GM19452 (cell line): ENCODE data around the gene CCDC13.
A peak's percentile ranks its signal among the peaks of the same experiment; 100 is the strongest.

Experiments
- ATAC-seq: cut with Tn5 transposase; IDR thresholded peaks from one replicate; pipeline ENCODE4 v1.9.1; 2021; ENCODE audit not compliant: unreplicated experiment

The CCDC13 gene

DNA sequence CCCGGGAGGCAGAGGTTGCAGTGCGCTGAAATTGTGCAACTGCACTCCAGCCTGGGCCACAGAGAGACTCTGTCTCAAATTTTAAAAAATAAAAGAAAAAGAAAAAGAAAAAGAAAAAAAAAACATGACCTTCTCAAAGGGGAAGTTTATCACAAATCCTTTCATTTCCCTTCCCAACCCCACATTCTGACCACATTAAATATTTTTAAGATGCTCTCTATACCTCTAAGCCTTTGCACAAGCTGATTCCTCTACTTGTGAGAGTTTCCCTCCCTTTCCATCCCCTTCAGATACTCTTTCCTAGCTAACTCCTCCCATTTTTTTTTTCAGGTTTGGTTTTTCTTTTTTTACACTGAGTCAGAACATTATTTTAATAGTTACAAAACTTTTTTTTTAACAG, 27.2 kb upstream of the CCDC13 start:
- no peak for ATAC-seq

DNA sequence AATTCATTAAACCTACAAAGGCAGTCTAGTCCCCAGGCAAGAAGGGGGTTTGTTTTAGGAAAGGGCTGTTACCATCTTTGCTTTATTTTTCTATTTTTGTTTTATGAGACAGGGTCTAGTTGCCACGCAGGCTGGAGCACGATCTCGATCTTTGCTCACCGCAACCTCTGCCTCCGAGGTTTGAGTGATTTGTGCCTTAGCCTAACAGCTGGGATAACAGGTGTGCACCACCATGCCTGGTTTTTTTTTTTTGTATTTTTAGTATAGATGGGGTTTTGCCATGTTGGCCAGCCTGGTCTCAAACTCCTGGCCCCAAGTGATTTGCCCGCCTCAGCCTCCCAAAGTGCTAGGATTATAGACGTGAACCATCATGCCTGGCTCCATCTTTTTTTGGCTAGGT, 26.3 kb upstream of the CCDC13 start:
- no peak for ATAC-seq

DNA sequence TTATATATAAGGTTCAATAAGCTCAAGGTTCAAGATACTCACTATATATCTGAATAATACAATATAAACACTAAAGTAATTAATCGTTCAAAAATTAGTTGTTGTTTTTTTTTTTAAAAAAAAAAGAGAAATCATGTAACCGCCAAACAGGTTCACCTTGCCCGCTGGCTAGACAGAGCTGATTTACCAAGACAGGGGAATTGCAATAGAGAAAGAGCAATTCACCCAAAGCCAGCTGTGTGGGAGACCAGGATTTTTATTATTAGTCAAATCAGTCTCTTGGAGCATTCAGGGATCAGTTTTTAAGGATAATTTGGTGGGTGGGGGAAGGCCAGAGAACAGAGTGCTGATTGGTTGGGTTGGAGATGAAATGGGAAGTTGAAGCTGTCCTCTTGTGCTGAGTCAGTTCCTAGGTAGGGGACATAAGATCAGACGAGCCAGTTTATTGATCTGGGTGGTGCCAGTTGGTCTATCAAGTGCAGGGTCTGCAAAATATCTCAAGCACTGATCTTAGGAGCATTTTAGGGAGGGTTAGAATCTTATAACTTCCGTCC, 23.4 kb upstream of the CCDC13 start:
- ATAC-seq: no peak

DNA sequence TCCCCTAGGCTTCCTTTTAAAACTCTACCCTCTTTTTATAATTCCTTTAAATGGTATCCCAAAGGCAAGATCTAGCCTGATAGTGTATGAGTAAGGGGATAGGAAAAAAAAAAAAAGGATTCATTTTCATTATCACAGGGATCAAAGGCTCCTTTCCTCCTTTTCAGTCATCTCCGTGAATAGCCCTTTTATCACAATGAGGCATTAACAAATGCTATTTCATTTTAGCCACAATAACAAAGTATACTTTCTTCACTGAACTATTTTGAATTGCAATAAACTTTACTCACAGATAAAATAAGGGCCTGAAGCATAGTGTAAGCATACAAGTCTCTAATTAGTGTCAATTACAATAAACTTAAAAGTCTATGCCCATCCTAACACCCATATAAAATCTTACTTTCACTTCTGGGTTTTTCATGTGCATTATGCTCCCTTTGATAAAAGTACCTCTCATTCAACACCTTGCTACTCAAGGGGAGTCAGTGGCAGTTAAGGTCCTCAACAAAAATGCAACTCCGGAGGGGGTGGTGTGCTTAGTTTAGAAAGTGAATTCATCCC, 22.6 kb upstream of the CCDC13 start:
- no peak for ATAC-seq

DNA sequence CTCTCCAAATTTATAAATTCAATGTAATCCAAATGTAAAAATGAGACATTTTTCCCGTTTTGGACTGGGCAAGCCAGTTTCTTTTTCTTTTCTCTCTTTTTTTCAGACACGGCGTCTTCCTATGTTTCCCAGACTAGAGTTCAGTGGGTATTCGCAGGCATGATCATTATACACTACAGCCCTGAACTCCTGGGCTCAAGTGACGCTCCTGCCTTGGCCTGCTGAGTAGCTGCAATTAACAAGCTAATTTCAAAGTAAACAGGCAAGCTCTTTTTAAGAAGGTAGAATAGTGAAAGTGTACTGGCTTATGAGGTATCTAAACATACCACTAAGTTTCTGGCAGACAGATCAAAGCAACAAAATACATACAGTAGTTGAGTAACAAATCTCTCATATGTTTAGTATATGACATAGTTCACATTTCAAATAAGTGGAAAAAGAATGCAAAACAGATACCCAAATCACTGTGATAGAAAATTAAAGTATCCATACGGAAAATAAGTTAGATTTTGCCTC, 17.7 kb upstream of the CCDC13 start:
- ATAC-seq: no peak

DNA sequence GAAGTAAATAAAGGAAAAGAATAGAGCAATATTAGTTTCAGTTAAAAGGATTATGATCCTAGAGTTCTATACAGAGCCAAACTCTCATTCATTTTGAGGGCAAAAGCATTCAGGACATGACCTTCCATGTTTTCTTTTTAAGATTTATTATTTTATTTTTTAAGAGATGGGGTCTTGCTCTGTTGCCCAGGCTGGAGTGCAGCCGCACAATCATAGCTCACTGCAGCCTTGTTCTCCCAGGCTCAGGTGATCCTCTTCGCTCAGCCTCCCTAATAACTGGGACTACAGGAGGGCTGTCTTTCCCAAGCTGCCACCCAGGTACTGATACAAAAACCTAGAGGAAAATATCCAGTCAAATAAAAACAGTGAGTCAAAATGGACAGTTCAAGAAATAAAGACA, 13.6 kb upstream of the CCDC13 start:
- no peak for ATAC-seq

DNA sequence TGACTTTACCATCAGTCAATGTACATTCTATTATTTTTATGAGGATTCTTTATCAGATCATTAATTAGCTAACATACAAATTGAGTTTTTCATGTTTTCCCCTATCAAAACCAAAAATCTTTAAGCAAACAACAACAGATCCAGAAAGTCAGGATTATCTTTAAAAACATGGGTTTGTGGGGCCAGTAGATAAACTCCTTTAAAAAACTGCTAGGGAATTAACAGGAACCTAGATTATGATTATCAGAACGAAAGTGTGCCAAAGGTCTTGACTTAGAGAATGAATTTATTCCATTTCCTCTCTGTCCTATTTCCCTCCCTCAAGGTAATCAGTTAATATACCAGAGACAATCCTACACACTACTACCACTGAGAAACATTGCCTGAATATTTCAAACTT, 13.2 kb upstream of the CCDC13 start:
- no peak for ATAC-seq

DNA sequence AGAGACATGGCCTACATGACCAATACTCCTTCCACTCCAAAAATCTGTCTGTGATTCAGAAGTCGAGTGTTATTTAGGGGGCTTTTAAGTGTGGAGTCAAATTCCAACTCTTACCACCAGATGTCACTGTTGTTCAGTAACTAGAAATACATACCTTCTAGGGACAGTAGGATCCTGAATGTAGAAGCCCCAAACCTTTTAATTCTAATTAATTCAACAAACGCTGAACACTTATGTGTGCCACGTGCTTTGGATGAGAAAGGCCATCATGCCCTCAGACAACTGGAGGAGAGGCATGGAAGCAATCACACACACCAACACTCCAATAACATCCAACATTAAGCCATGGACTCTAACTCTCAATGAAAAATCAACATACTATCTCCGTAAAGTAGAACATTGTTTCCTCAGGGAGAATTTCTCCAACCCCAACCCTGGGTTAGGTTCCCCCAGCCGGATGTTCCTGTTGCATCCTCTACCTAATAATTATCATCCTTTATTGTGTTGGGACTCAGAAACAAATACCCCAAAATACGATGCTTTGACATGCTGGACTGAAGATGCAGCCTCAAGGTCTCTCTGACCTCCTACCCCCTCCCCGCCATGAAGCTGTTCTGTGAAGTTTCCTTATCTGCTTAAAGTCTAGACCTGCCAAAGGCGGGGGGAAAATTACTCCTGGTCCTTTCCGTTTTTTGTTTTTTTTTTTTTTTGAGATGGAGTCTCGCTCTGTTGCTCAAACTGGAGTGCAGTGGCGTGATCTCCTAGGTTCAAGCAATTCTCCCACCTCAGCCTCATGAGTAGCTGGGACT, 8.0 kb upstream of the CCDC13 start:
- ATAC-seq: peak; percentile 75

DNA sequence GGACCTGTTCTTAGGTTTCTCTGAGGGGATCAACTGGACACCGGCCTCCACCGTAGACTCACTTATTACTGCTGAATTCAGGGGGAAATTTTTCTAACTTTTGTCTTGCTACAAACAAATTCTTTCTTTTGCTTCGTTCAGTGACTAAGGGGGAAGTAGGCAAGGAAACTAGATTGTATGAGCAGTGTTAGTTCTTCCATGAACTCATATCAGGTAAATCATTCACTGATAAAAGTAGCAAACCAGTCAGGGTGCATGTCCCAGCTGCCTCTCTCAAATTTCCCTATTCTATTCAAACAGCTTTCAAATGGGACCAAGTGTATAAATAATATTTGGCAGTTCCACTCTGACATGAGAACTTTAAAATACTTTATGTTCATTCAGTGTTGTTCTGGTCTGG, 7.3 kb upstream of the CCDC13 start:
- ATAC-seq: no peak

DNA sequence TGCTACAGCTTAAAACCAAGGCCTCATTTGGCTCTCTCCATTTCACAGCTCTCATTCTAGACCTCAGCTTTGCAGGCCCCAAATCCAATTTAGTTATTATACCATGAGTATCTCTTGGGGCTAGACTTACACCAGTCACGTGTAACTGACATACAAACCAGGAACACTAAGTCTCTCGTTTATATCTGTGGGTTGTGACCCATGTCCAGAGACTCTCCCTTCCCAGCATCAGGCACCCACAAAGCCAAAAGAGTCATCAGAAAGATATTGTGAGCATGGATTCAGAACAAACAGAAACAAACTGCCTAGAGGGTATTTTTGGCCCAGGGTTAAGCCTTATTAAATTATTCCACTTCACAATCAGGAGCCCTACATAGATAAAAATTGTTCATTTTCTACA, 5.6 kb upstream of the CCDC13 start:
- ATAC-seq: no peak

GRCh38 chr3:42773409-42773751, 327 bp upstream of the CCDC13 start:
- ATAC-seq: peak; percentile 14

GRCh38 chr3:42771271-42771670, 1.8 kb downstream of the CCDC13 start:
- ATAC-seq: no peak

DNA sequence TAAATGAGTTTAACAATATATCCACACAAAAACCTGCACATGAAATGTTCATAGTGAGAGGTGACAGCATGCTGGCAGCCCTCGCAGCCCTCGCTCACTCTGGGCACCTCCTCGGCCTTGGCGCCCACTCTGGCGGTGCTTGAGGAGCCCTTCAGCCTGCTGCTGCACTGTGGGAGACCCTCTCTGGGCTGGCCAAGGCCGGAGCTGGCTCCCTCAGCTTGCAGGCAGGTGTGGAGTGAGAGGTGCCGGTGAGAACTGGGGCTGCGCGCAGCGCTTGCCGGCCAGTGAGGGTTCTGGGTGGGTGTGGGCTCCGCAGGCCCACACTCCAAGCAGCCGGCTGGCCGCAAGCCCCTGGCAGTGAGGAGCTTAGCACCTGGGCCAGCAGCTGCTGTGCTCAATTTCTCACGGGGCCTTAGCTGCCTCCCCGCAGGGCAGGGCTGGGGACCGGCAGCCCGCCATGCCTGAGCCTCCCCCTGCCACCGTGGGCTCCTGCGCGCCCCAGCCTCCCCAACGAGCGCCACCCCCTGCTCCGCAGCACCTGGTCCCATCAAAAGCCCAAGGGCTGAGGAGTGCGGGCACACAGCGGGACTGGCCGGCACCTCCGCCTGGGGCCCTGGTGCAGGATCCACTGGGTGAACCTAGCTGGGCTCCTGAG, 3.4 kb downstream of the CCDC13 start:
- ATAC-seq: no peak

- no peak for ATAC-seq
These were observed 8.3 kb downstream of the CCDC13 start for GRCh38 chr3:42764561-42765295.

DNA sequence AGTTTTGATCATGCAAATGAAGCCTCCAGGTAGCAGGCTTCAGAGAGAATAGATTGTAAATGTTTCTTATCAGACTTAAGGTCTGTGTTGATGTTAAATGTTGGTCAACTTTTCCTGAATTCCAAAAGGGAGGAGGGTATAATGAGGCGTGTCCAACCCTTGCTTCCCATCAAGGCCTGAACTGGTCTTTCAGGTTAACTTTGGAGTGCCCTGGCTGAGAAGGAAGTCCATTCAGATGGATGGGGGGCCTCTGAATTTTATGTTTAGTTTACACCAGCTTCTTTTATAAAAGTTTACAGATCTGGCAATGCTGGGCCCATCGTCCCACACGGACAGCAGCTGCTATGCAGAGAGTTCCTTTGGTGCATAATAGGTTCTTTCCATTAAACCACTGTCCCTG, 8.9 kb downstream of the CCDC13 start:
- no peak for ATAC-seq

DNA sequence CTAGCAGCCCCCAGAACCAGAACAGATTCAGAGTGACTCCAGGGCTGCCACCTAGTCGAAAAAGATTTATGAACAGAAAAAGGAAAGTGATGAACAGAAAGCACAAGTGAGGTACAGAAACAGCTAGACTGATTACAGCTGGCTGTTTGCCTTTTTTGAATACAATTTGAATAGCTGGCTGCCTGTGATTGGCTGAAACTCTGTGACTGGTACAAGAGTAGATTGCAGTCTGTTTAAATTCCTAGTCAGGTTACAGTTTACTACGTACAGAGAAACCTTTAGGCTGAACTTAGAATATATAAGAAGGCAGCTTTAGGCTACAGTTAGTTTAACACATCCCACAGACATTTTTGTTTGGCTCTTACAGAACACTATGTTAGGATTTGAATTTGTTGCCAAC, 10.0 kb downstream of the CCDC13 start:
- no peak for ATAC-seq

GRCh38 chr3:42762046-42762724, 10.9 kb downstream of the CCDC13 start:
- ATAC-seq: no peak

GRCh38 chr3:42758126-42758525, 14.9 kb downstream of the CCDC13 start:
- ATAC-seq: no peak

GRCh38 chr3:42756681-42757213, 16.3 kb downstream of the CCDC13 start:
- ATAC-seq: no peak
